ENCODE measurements around the gene M1AP.

M1AP gene

GRCh38 chr2:74526649-74527230 lies 121.4 kb downstream of the M1AP start:
- H3K4me3 ChIP-seq (ENCODE audit: low read length) = no peak overlapping the region
- no peak for DNase-seq (ENCODE audit: low read depth)
- no peak for TF ChIP-seq CTCF (conservative IDR thresholded peaks at IDR 0.05; ENCODE audit: low read length)

GRCh38 chr2:74525717-74526648 lies 122.1 kb downstream of the M1AP start, which contains the start of gene DQX1:
DQX1 (minus strand) TSS chr2:74526231; CDS start chr2:74525729, 502 bp downstream.
- H3K4me3 ChIP-seq (ENCODE audit: low read length) = no peak within 1 kb of the TSS
- DNase-seq (ENCODE audit: low read depth) = no peak
- TF ChIP-seq CTCF (conservative IDR thresholded peaks at IDR 0.05; ENCODE audit: low read length) = no peak

GRCh38 chr2:74524955-74525716 lies 123.0 kb downstream of the M1AP start:
- no peak overlapping the region for H3K4me3 ChIP-seq (ENCODE audit: low read length)
- TF ChIP-seq CTCF (conservative IDR thresholded peaks at IDR 0.05; ENCODE audit: low read length) = no peak
- DNase-seq (ENCODE audit: low read depth) = no peak

GRCh38 chr2:74524005-74524404 lies 124.1 kb downstream of the M1AP start:
- no peak overlapping the region for H3K4me3 ChIP-seq (ENCODE audit: low read length)
- TF ChIP-seq CTCF (conservative IDR thresholded peaks at IDR 0.05; ENCODE audit: low read length) = no peak
- no peak for DNase-seq (ENCODE audit: low read depth)

- TF ChIP-seq CTCF (conservative IDR thresholded peaks at IDR 0.05; ENCODE audit: low read length) = no peak
- no peak for DNase-seq (ENCODE audit: low read depth)
- H3K4me3 ChIP-seq (ENCODE audit: low read length) = no peak overlapping the region
Observed at GRCh38 chr2:74522516-74522915, 125.6 kb downstream of the M1AP start.

GRCh38 chr2:74516650-74517049 lies 131.5 kb downstream of the M1AP start:
- DNase-seq (ENCODE audit: low read depth) = no peak
- no peak overlapping the region for H3K4me3 ChIP-seq (ENCODE audit: low read length)
- TF ChIP-seq CTCF (conservative IDR thresholded peaks at IDR 0.05; ENCODE audit: low read length) = no peak

Measured in AG10803 (cell line).